Measurements from ENCODE around the gene GTPBP6. TPM values are rescaled to one million over a fixed set of nuclear protein-coding genes. Genes with fewer than 3 reads are reported as not detected.

GTPBP6 gene
- polyA plus RNA-seq, 1 of the 3 experiments (the other 2 are of a cell fraction), result 47.3 TPM

- no peak for TF ChIP-seq RAD21 (IDR thresholded peaks at IDR 0.05; ENCODE audit: low read length)
- TF ChIP-seq GATA2 (CRISPR knock-in tag; IDR thresholded peaks at IDR 0.05), result no peak
- no peak for TF ChIP-seq MXI1 (IDR thresholded peaks at IDR 0.05; ENCODE audit: low read depth, low read length)
- no peak for TF ChIP-seq TCF12 (IDR thresholded peaks at IDR 0.05)
Measured at GRCh38 chrX:367349-367748, 48.8 kb upstream of the GTPBP6 start (continued).

GRCh38 chrX:363621-364375 lies 45.2 kb upstream of the GTPBP6 start:
- H3K79me2 ChIP-seq (ENCODE audit: insufficient read depth), result peaks cover 3% of the 10 kb centered on the region; the same call in 1 of the 2 replicates
- H3K36me3 ChIP-seq (replicated peaks in 1 of 2; ENCODE audit: control insufficient read depth in 1 of 2, insufficient read depth in 2 of 2, low read length in 1 of 2), result peaks cover 0 to 18% of the 10 kb centered on the region in 2 experiments
- H3K4me2 ChIP-seq, result no peak overlapping the region
- no peak overlapping the region for H3K9ac ChIP-seq
- TF ChIP-seq RAD21 (IDR thresholded peaks at IDR 0.05; ENCODE audit: low read length) (no peak), FOSL2 (IDR thresholded peaks at IDR 0.05; ENCODE audit: borderline replicate concordance, low read depth) (no peak), RCOR1 (IDR thresholded peaks at IDR 0.05; ENCODE audit: low read length) (no peak), SMC3 (IDR thresholded peaks at IDR 0.05; ENCODE audit: low read depth, low read length) (no peak), FOXM1 (IDR thresholded peaks at IDR 0.05; ENCODE audit: low read depth) (no peak), ELF1 (IDR thresholded peaks at IDR 0.05) (no peak), RXRA (IDR thresholded peaks at IDR 0.05; ENCODE audit: borderline replicate concordance, low read depth) (no peak), RFX5 (IDR thresholded peaks at IDR 0.05; ENCODE audit: low read length) (no peak), GABPA (IDR thresholded peaks at IDR 0.05; ENCODE audit: low read depth) (no peak), IRF3 (IDR thresholded peaks at IDR 0.05; ENCODE audit: low read depth, low read length) (no peak), PBX3 (IDR thresholded peaks at IDR 0.05) (no peak), NRF1 (IDR thresholded peaks at IDR 0.05; ENCODE audit: low read depth, low read length) (no peak), MAX (IDR thresholded peaks at IDR 0.05; ENCODE audit: low read depth) (no peak), MEF2A (IDR thresholded peaks at IDR 0.05; ENCODE audit: borderline replicate concordance, low read depth) (no peak), EZH2phosphoT487 (IDR thresholded peaks at IDR 0.05; ENCODE audit: borderline replicate concordance, low read depth) (no peak), REST (IDR thresholded peaks at IDR 0.05; ENCODE audit: low read depth, low read length) (no peak), FOXJ3 (CRISPR knock-in tag; IDR thresholded peaks at IDR 0.05) (no peak)
- peaks cover 2% of the 10 kb centered on the region; the same call in 1 of the 2 replicates for H4K20me1 ChIP-seq (ENCODE audit: insufficient read depth)
- WGBS (ENCODE audit: low lambda C conversion rate), result 94% methylated on average over 32 of the region's 37 CpGs
- peaks cover 10% of the 10 kb centered on the region; the same call in 1 of the 2 replicates for H3K9me3 ChIP-seq
- H3K9me2 ChIP-seq, result no peaks in the 10 kb centered on the region
- ChIA-PET CTCF (no interaction called here), POLR2A (no interaction called here)
- 0 out of 4 replicates have a peak, but pooled peaks cover 0 to under 1% of the 10 kb centered on the region in 2 experiments for H3K4me1 ChIP-seq (ENCODE audit: control insufficient read depth in 1 of 2, insufficient read depth in 2 of 2, low read depth in 1 of 2, low read length in 1 of 2)
- H3K27me3 ChIP-seq (ENCODE audit: insufficient read depth), result no peaks in the 10 kb centered on the region
- H3K27ac ChIP-seq (ENCODE audit: low read depth in 2 of 2, low read length in 1 of 2), result no peak overlapping the region
- peaks cover 5% of the 10 kb centered on the region for H3F3A ChIP-seq (replicated peaks; ENCODE audit: insufficient read depth)
- no peak overlapping the region for H2AFZ ChIP-seq (ENCODE audit: low read depth)
- no peak for DNase-seq
- H3K4me3 ChIP-seq (ENCODE audit: low read depth in 2 of 2, low read length in 1 of 2), result no peak overlapping the region; a peak in 1 of 4 replicates
